SK-N-SH (cell line): ENCODE data around the gene TNIP3. TPM values are rescaled to one million over a fixed set of nuclear protein-coding genes. Genes with fewer than 3 reads are reported as not detected.

Experiments
- CTCF ChIA-PET: fragments of 300-600, 350-600 bp; formaldehyde crosslinking; extraction: SDS; loops from one replicate; lab custom pipeline; 2021; lab: Yijun Ruan, JAX
- POLR2A ChIA-PET: fragments of 350-600 bp; sonication (Branson Sonifier 250); formaldehyde crosslinking; extraction: SDS; loops from one replicate; lab custom pipeline; 2020; ENCODE audit warnings: antibody characterized with exemption, inconsistent platforms; lab: Yijun Ruan, JAX
- DNase-seq: peaks from one replicate; pipeline ENCODE4 v3.0.0; 2012
- H2AFZ ChIP-seq: fragments of 200-600 bp; sonication (generic); 2 replicates; pipeline ENCODE4 v1.8.1; 2016; ENCODE audit warnings: antibody characterized with exemption, mild to moderate bottlenecking, low read depth
- H3F3A ChIP-seq: fragments of 200-600 bp; sonication (generic); replicated peaks from 2 replicates; pipeline ENCODE3; 2016; ENCODE audit warnings: antibody characterized with exemption, mild to moderate bottlenecking; ENCODE audit not compliant: insufficient read depth
- H3K27ac ChIP-seq, 2 experiments: fragments of 200-500 bp in 1 of 2; fragments of 200-600 bp in 1 of 2; sonication (Bioruptor generic) in 1 of 2; sonication (generic), shearing (Covaris generic) in 1 of 2; 2 replicates each; pipeline versions ENCODE4 v1.5.1 to v1.6.1; 2014 to 2016; ENCODE audit warnings: low read depth in 2 of 2, inconsistent platforms in 1 of 2, low read length in 1 of 2, mild to moderate bottlenecking in 1 of 2, mixed read lengths in 1 of 2
- H3K27me3 ChIP-seq: fragments of 200-600 bp; sonication (generic), shearing (Covaris generic); 2 replicates; pipeline ENCODE4 v1.6.1; 2016; ENCODE audit warnings: mixed run types; ENCODE audit not compliant: insufficient read depth
- H3K36me3 ChIP-seq, 2 experiments: fragments of 200-500 bp in 1 of 2; fragments of 200-600 bp in 1 of 2; sonication (Bioruptor generic) in 1 of 2; sonication (generic) in 1 of 2; replicated peaks in 1 of 2; 2 replicates each; pipeline versions ENCODE3 to v1.5.1; 2014 to 2016; ENCODE audit warnings: low read length in 1 of 2, mild to moderate bottlenecking in 1 of 2; ENCODE audit not compliant: insufficient read depth in 2 of 2, control insufficient read depth in 1 of 2
- H3K4me1 ChIP-seq, 2 experiments: fragments of 200-500 bp in 1 of 2; fragments of 200-600 bp in 1 of 2; sonication (Bioruptor generic) in 1 of 2; sonication (generic), shearing (Covaris generic) in 1 of 2; 2 replicates each; pipeline versions ENCODE4 v1.5.1 to v1.6.1; 2014 to 2016; ENCODE audit warnings: low read depth in 1 of 2, low read length in 1 of 2, mixed run types in 1 of 2; ENCODE audit not compliant: insufficient read depth in 2 of 2, control insufficient read depth in 1 of 2
- H3K4me2 ChIP-seq: fragments of 200-600 bp; sonication (generic), shearing (Covaris generic); 2 replicates; pipeline ENCODE4 v1.6.1; 2017; ENCODE audit warnings: mixed run types
- H3K4me3 ChIP-seq, 2 experiments: fragments of 200-500 bp in 1 of 2; fragments of 200-600 bp in 1 of 2; sonication (Bioruptor generic) in 1 of 2; sonication (generic), shearing (Covaris generic) in 1 of 2; 2 replicates each; pipeline versions ENCODE4 v1.5.1 to v1.8.1; 2014 to 2016; ENCODE audit warnings: low read depth in 2 of 2, inconsistent platforms in 1 of 2, low read length in 1 of 2, mild to moderate bottlenecking in 1 of 2, mixed read lengths in 1 of 2, moderate library complexity in 1 of 2
- H3K79me2 ChIP-seq: fragments of 200-600 bp; sonication (generic); 2 replicates; pipeline ENCODE4 v1.8.1; 2017; ENCODE audit warnings: mild to moderate bottlenecking; ENCODE audit not compliant: insufficient read depth
- H3K9ac ChIP-seq: fragments of 200-600 bp; sonication (generic); 2 replicates; pipeline ENCODE4 v1.6.1; 2017; ENCODE audit warnings: mixed run types
- H3K9me2 ChIP-seq: fragments of 200-600 bp; sonication (generic); 2 replicates; pipeline ENCODE4 v1.6.1; 2017; ENCODE audit warnings: mixed run types
- H3K9me3 ChIP-seq: fragments of 200-600 bp; sonication (generic); 2 replicates; pipeline ENCODE4 v1.6.1; 2017; ENCODE audit warnings: mixed run types, mild to moderate bottlenecking, moderate library complexity
- H4K20me1 ChIP-seq: fragments of 200-600 bp; sonication (generic); 2 replicates; pipeline ENCODE4 v1.6.1; 2017; ENCODE audit warnings: mild to moderate bottlenecking, mixed run types; ENCODE audit not compliant: insufficient read depth
- FOXJ3 ChIP-seq: sonication (generic); formaldehyde crosslinking; IDR thresholded peaks from 2 replicates; pipeline ENCODE4 v1.5.1; 2020; ENCODE audit warnings: mild to moderate bottlenecking, missing genetic modification reagents
- FOXM1 ChIP-seq: IDR thresholded peaks from 2 replicates; pipeline ENCODE4 v1.4.0; 2012; ENCODE audit warnings: low read depth, mild to moderate bottlenecking
- GATA2 ChIP-seq: sonication (generic); formaldehyde crosslinking; IDR thresholded peaks from 2 replicates; pipeline ENCODE4 v1.5.0; 2020; ENCODE audit warnings: mild to moderate bottlenecking, missing genetic modification reagents
- NFIC ChIP-seq: IDR thresholded peaks from 2 replicates; pipeline ENCODE4 v1.4.0; 2012; ENCODE audit warnings: borderline replicate concordance
- RAD21 ChIP-seq: IDR thresholded peaks from 2 replicates; pipeline ENCODE4 v1.6.1; 2012; ENCODE audit warnings: mild to moderate bottlenecking, low read length
- REST ChIP-seq: IDR thresholded peaks from 2 replicates; pipeline ENCODE4 v1.6.1; 2012; ENCODE audit warnings: mild to moderate bottlenecking, low read depth, low read length, moderate library complexity
- RFX5 ChIP-seq: IDR thresholded peaks from 2 replicates; pipeline ENCODE4 v1.6.1; 2012; ENCODE audit warnings: mild to moderate bottlenecking, improper control_type of control experiment, low read length
- RXRA ChIP-seq: IDR thresholded peaks from 2 replicates; pipeline ENCODE4 v1.4.0; 2012; ENCODE audit warnings: low read depth, mild to moderate bottlenecking, borderline replicate concordance
- SIN3A ChIP-seq: IDR thresholded peaks from 2 replicates; pipeline ENCODE4 v1.6.1; 2012; ENCODE audit warnings: low read depth, mild to moderate bottlenecking, low read length, moderate library complexity, borderline replicate concordance
- TCF12 ChIP-seq: IDR thresholded peaks from 2 replicates; pipeline ENCODE4 v1.4.0; 2012
- YY1 ChIP-seq: IDR thresholded peaks from 2 replicates; pipeline ENCODE4 v1.4.0; 2012; ENCODE audit warnings: low read depth, mild to moderate bottlenecking
- polyA plus RNA-seq, 3 experiments: library from polyadenylated mRNA; depleted of rRNA; stranded (reverse); fragments of >200 nt; gene quantifications; 2 replicates each; pipeline ENCODE4 v1.2.3, GENCODE V29; 2012
- TF ChIP-seq, protein P1 (sequence below): fragments of 150-350 bp; IDR thresholded peaks from 2 replicates; pipeline ENCODE4 v1.6.1; 2017; ENCODE audit warnings: antibody characterized with exemption, low read length, low read depth, borderline replicate concordance
- TF ChIP-seq, protein P2 (sequence below): IDR thresholded peaks from 2 replicates; pipeline ENCODE4 v1.4.0; 2012; ENCODE audit warnings: low read depth, borderline replicate concordance
- TF ChIP-seq, protein P3 (sequence below): IDR thresholded peaks from 2 replicates; pipeline ENCODE4 v1.4.0; 2012; ENCODE audit warnings: low read depth, borderline replicate concordance
- TF ChIP-seq, protein P4 (sequence below): fragments of 200-600 bp; sonication (generic); IDR thresholded peaks from 2 replicates; pipeline ENCODE4 v1.6.1; 2017; ENCODE audit warnings: antibody characterized with exemption, mild to moderate bottlenecking, moderate library complexity
- TF ChIP-seq, protein P5 (sequence below): IDR thresholded peaks from 2 replicates; pipeline ENCODE4; 2012

TNIP3 gene
- polyA plus RNA-seq, 1 of the 3 experiments (the other 2 are of a cell fraction), result 0.15 TPM

DNA sequence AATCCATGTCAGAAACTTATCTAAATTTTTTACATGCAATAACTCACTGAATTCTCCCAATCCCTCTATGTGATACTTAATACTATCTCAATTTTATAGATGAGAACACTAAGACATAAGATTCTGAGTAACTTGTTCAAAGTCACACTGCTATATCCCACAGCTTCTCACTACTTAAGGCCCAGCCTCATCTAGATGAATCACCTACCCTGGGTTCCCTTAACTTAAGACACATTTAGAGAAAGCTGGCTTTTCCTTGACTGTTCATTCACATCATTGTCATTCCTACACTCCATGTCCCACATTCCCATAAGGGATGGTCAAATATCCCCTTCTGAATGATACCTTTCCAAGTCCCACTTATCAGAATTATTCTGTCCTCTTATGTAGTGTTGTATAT is 21.0 kb downstream of the TNIP3 start:
- H4K20me1 ChIP-seq, result no peaks in the 10 kb centered on the region
- ChIA-PET POLR2A (no interaction called here), CTCF (no interaction called here)
- H3K9me2 ChIP-seq, result no peaks in the 10 kb centered on the region
- H3K27ac ChIP-seq, result no peak overlapping the region
- peaks cover 0 to 13% of the 10 kb centered on the region in 2 experiments; a peak in 2 of 4 replicates for H3K4me1 ChIP-seq
- H3K27me3 ChIP-seq, result no peaks in the 10 kb centered on the region
- H3K9ac ChIP-seq, result no peak overlapping the region
- no peaks in the 10 kb centered on the region for H3K79me2 ChIP-seq
- no peak overlapping the region for H3K4me2 ChIP-seq
- H3F3A ChIP-seq, result peaks cover 25% of the 10 kb centered on the region
- TF ChIP-seq YY1 (no peak), RAD21 (no peak), NFIC (no peak), FOXJ3 (CRISPR knock-in tag) (no peak), TCF12 (no peak), FOXM1 (no peak), SIN3A (no peak), GATA2 (CRISPR knock-in tag) (no peak), RFX5 (no peak), REST (no peak), RXRA (no peak)
- TF ChIP-seq, protein P1, sequence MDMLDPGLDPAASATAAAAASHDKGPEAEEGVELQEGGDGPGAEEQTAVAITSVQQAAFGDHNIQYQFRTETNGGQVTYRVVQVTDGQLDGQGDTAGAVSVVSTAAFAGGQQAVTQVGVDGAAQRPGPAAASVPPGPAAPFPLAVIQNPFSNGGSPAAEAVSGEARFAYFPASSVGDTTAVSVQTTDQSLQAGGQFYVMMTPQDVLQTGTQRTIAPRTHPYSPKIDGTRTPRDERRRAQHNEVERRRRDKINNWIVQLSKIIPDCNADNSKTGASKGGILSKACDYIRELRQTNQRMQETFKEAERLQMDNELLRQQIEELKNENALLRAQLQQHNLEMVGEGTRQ, result no peak
- TF ChIP-seq, protein P2, sequence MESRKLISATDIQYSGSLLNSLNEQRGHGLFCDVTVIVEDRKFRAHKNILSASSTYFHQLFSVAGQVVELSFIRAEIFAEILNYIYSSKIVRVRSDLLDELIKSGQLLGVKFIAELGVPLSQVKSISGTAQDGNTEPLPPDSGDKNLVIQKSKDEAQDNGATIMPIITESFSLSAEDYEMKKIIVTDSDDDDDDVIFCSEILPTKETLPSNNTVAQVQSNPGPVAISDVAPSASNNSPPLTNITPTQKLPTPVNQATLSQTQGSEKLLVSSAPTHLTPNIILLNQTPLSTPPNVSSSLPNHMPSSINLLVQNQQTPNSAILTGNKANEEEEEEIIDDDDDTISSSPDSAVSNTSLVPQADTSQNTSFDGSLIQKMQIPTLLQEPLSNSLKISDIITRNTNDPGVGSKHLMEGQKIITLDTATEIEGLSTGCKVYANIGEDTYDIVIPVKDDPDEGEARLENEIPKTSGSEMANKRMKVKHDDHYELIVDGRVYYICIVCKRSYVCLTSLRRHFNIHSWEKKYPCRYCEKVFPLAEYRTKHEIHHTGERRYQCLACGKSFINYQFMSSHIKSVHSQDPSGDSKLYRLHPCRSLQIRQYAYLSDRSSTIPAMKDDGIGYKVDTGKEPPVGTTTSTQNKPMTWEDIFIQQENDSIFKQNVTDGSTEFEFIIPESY, result no peak
- TF ChIP-seq, protein P3, sequence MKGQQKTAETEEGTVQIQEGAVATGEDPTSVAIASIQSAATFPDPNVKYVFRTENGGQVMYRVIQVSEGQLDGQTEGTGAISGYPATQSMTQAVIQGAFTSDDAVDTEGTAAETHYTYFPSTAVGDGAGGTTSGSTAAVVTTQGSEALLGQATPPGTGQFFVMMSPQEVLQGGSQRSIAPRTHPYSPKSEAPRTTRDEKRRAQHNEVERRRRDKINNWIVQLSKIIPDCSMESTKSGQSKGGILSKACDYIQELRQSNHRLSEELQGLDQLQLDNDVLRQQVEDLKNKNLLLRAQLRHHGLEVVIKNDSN, result no peak
- TF ChIP-seq, protein P4, sequence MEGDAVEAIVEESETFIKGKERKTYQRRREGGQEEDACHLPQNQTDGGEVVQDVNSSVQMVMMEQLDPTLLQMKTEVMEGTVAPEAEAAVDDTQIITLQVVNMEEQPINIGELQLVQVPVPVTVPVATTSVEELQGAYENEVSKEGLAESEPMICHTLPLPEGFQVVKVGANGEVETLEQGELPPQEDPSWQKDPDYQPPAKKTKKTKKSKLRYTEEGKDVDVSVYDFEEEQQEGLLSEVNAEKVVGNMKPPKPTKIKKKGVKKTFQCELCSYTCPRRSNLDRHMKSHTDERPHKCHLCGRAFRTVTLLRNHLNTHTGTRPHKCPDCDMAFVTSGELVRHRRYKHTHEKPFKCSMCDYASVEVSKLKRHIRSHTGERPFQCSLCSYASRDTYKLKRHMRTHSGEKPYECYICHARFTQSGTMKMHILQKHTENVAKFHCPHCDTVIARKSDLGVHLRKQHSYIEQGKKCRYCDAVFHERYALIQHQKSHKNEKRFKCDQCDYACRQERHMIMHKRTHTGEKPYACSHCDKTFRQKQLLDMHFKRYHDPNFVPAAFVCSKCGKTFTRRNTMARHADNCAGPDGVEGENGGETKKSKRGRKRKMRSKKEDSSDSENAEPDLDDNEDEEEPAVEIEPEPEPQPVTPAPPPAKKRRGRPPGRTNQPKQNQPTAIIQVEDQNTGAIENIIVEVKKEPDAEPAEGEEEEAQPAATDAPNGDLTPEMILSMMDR, result no peak
- TF ChIP-seq, protein P5, sequence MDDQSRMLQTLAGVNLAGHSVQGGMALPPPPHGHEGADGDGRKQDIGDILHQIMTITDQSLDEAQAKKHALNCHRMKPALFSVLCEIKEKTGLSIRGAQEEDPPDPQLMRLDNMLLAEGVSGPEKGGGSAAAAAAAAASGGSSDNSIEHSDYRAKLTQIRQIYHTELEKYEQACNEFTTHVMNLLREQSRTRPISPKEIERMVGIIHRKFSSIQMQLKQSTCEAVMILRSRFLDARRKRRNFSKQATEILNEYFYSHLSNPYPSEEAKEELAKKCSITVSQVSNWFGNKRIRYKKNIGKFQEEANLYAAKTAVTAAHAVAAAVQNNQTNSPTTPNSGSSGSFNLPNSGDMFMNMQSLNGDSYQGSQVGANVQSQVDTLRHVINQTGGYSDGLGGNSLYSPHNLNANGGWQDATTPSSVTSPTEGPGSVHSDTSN, result no peak
- DNase-seq, result no peak
- H3K9me3 ChIP-seq, result no peaks in the 10 kb centered on the region
- no peaks in the 10 kb centered on the region for H3K36me3 ChIP-seq
- H2AFZ ChIP-seq, result no peak overlapping the region
- H3K4me3 ChIP-seq, result no peak overlapping the region
